GM12878 (cell line): ENCODE measurements around the gene GINS1. TPM values are rescaled to one million over a fixed set of nuclear protein-coding genes. Genes with fewer than 3 reads are reported as not detected.

Source experiments
- ATAC-seq: fragments of 200-7000 bp; cut with Tn5 transposase; 3 replicates; pipeline ENCODE4 v1.9.1; 2020; ENCODE audit warnings: mild to moderate bottlenecking, moderate library complexity
- BruUV-seq: library from RNA; stranded (reverse); fragments of 400-500 nt; replicated peaks from 2 replicates; lab custom pipeline; 2021; lab: Mats Ljungman, UMichigan
- CTCF ChIA-PET: fragments of 300-600 bp; sonication (Branson Sonifier 250); formaldehyde crosslinking; extraction: SDS; loops from one replicate; lab custom pipeline; 2021; ENCODE audit warnings: inconsistent platforms; lab: Yijun Ruan, JAX
- POLR2A ChIA-PET: fragments of 350-600 bp; formaldehyde crosslinking; extraction: SDS; loops from one replicate; lab custom pipeline; 2021; ENCODE audit warnings: inconsistent platforms; lab: Charles Lee
- RAD21 ChIA-PET: fragments of 300-600 bp; sonication (Branson Sonifier 250); formaldehyde crosslinking; loops from one replicate; lab custom pipeline; 2023; ENCODE audit warnings: antibody characterized with exemption; ENCODE audit not compliant: unreplicated experiment; lab: Charles Lee
- SMC1A ChIA-PET: fragments of 300-600 bp; sonication (Branson Sonifier 250); formaldehyde crosslinking; loops from one replicate; lab custom pipeline; 2023; ENCODE audit not compliant: unreplicated experiment, uncharacterized antibody; lab: Charles Lee
- DNase-seq: peaks from one replicate; pipeline ENCODE4 v3.0.0-alpha.2; 2011; ENCODE audit warnings: low read depth, low spot score
- FAIRE-seq: peaks from 3 replicates; lab custom pipeline; 2011; peaks lifted over from hg19 to GRCh38; lab: Jason Lieb, UNC
- H2AFZ ChIP-seq: 2 replicates; pipeline ENCODE4 v1.6.0; 2011; ENCODE audit warnings: low read depth, low read length, control low read depth; ENCODE audit not compliant: control insufficient read depth
- H3K27ac ChIP-seq: 2 replicates; pipeline ENCODE4 v1.5.1; 2011; ENCODE audit warnings: control low read depth; ENCODE audit not compliant: control insufficient read depth, insufficient read depth
- H3K27me3 ChIP-seq, 2 experiments: replicated peaks in 1 of 2; 2 replicates each; pipeline versions ENCODE4 v1.6.0 to v1.6.1; 2011; ENCODE audit warnings: low read length in 1 of 2; ENCODE audit not compliant: control insufficient read depth in 2 of 2, insufficient read depth in 2 of 2
- H3K36me3 ChIP-seq, 2 experiments: 2 replicates each; pipeline ENCODE4 v1.5.1; 2011; ENCODE audit warnings: low read length in 1 of 2; ENCODE audit not compliant: control insufficient read depth in 2 of 2, insufficient read depth in 2 of 2
- H3K4me1 ChIP-seq: 2 replicates; pipeline ENCODE4 v1.6.1; 2011; ENCODE audit warnings: mild to moderate bottlenecking, low read length, moderate library complexity, mixed read lengths; ENCODE audit not compliant: control insufficient read depth, insufficient read depth
- H3K4me2 ChIP-seq: 2 replicates; pipeline ENCODE4 v1.6.0; 2011; ENCODE audit warnings: control low read depth; ENCODE audit not compliant: control insufficient read depth, insufficient read depth
- H3K4me3 ChIP-seq: fragments of 200-600 bp; sonication (generic); 2 replicates; pipeline ENCODE4 v1.5.1; 2016
- H3K79me2 ChIP-seq: 2 replicates; pipeline ENCODE4 v1.6.0; 2011; ENCODE audit warnings: low read length; ENCODE audit not compliant: control insufficient read depth, insufficient read depth
- H3K9ac ChIP-seq: 2 replicates; pipeline ENCODE4 v1.8.0; 2011; ENCODE audit warnings: low read length, control low read depth, mixed read lengths; ENCODE audit not compliant: control insufficient read depth, insufficient read depth
- H3K9me3 ChIP-seq: replicated peaks from 3 replicates; pipeline ENCODE4 v1.5.1; 2011; ENCODE audit warnings: mild to moderate bottlenecking, low read length; ENCODE audit not compliant: control insufficient read depth, insufficient read depth
- H4K20me1 ChIP-seq: 2 replicates; pipeline ENCODE4 v1.6.0; 2011; ENCODE audit not compliant: control insufficient read depth, insufficient read depth
- FOS ChIP-seq: IDR thresholded peaks from 3 replicates; pipeline ENCODE4 v1.6.1; 2011; ENCODE audit warnings: borderline replicate concordance; ENCODE audit not compliant: insufficient read length; ENCODE audit errors: extremely low read depth
- IKZF2 ChIP-seq, 2 experiments: fragments of 450-650 bp; IDR thresholded peaks; 2 replicates each; pipeline ENCODE4 v1.6.1; 2017; ENCODE audit warnings: mild to moderate bottlenecking in 2 of 2, moderate library complexity in 2 of 2
- NFIC ChIP-seq: IDR thresholded peaks from 2 replicates; pipeline ENCODE4 v1.6.1; 2012; ENCODE audit warnings: low read depth, mild to moderate bottlenecking, inconsistent platforms, low read length, moderate library complexity
- NR2F1 ChIP-seq: fragments of 450-650 bp; conservative IDR thresholded peaks from 2 replicates; pipeline ENCODE4 v1.6.1; 2017; ENCODE audit warnings: mild to moderate bottlenecking
- PAX5 ChIP-seq: IDR thresholded peaks from 2 replicates; pipeline ENCODE4 v1.6.1; 2011; ENCODE audit warnings: low read depth, low read length, borderline replicate concordance
- POLR2AphosphoS2 ChIP-seq: IDR thresholded peaks from 2 replicates; pipeline ENCODE4 v1.6.1; 2011; ENCODE audit warnings: low read depth, mild to moderate bottlenecking, low read length, improper control_type of control experiment, moderate library complexity
- RELA ChIP-seq: fragments of 450-650 bp; IDR thresholded peaks from 2 replicates; pipeline ENCODE4 v1.8.0; 2014; ENCODE audit warnings: borderline replicate concordance; ENCODE audit not compliant: partially characterized antibody
- RUNX3 ChIP-seq: IDR thresholded peaks from 2 replicates; pipeline ENCODE4 v1.6.1; 2012; ENCODE audit warnings: low read length, inconsistent platforms
- SMAD5 ChIP-seq: IDR thresholded peaks from 2 replicates; pipeline ENCODE4 v1.6.1; 2016; ENCODE audit warnings: antibody characterized with exemption, low read depth
- SPI1 ChIP-seq: IDR thresholded peaks from 2 replicates; pipeline ENCODE4 v1.6.1; 2011; ENCODE audit warnings: low read depth, mild to moderate bottlenecking, low read length, moderate library complexity, borderline replicate concordance; ENCODE audit not compliant: insufficient read depth
- YY1 ChIP-seq: IDR thresholded peaks from 2 replicates; pipeline ENCODE4 v1.6.1; 2011; ENCODE audit warnings: low read depth, mild to moderate bottlenecking, low read length
- ZNF207 ChIP-seq: fragments of 450-650 bp; IDR thresholded peaks from 2 replicates; pipeline ENCODE4 v1.6.1; 2014; ENCODE audit warnings: antibody characterized with exemption, mild to moderate bottlenecking, borderline replicate concordance
- WGBS: methylation state at CpG from one replicate; pipeline ENCODE4 v1.1.6; 2016; ENCODE audit warnings: low lambda C conversion rate; ENCODE audit not compliant: insufficient replicate concordance, insufficient coverage; ENCODE audit errors: missing lambda C conversion rate; 5-methylcytosine and 5-hydroxymethylcytosine counted together
- in situ Hi-C: fragments of 300-500 bp; cut with MboI; formaldehyde crosslinking; loops from 9 replicates; pipeline ENCODE4 v1.14.3; 2018; ENCODE audit warnings: mixed read lengths
- intact Hi-C: fragments of 100-400 bp; cut with micrococcal nuclease; formaldehyde crosslinking; loops from one replicate; pipeline ENCODE4 v1.14.2; 2022; ENCODE audit not compliant: unreplicated experiment
- polyA plus RNA-seq, 11 experiments: library from polyadenylated mRNA; depleted of rRNA in 4 of 11; unstranded in 6 of 11; stranded (reverse) in 5 of 11; fragments of >200 nt; fragmentation: Nextera tagmentation in 4 of 11; fragmentation: Illumina TruSeq in 1 of 11; extraction: Ambion mirVana in 4 of 11; extraction: Trizol in 1 of 11; gene quantifications; 1 replicate in 1 of 11; 2 replicates in 10 of 11; pipeline versions ENCODE4 v1.2.1 to v1.2.3, GENCODE V29; 2011 to 2016; ENCODE audit warnings: inconsistent platforms in 2 of 11, missing spikeins in 2 of 11, low read depth in 1 of 11
- total RNA-seq, 4 experiments: library from RNA; depleted of rRNA in 3 of 4; stranded (reverse); fragments of >200 nt in 3 of 4; fragmentation: Illumina TruSeq in 1 of 4; extraction: Trizol in 1 of 4; gene quantifications; 2 replicates each; pipeline versions ENCODE4 v1.2.1 to v1.2.3, GENCODE V29; 2013 to 2021
- TF ChIP-seq, protein P1 (sequence below): fragments of 450-650 bp; formaldehyde crosslinking; IDR thresholded peaks from 2 replicates; pipeline ENCODE4 v1.4.0; 2020; ENCODE audit warnings: mild to moderate bottlenecking, moderate library complexity
- TF ChIP-seq, protein P2 (sequence below): fragments of 450-650 bp; IDR thresholded peaks from 2 replicates; pipeline ENCODE4 v1.6.1; 2017; ENCODE audit warnings: mild to moderate bottlenecking
- TF ChIP-seq, protein P3 (sequence below): fragments of 450-650 bp; IDR thresholded peaks from 2 replicates; pipeline ENCODE4 v1.6.1; 2016; ENCODE audit warnings: mild to moderate bottlenecking, moderate library complexity, borderline replicate concordance

Gene GINS1
- total and polyA plus RNA-seq, 10 of the 15 experiments (the other 5 are each of a cell fraction or from before 2014, with no cell fraction given), result 13.0 to 44.6 (median 30.3) TPM

DNA sequence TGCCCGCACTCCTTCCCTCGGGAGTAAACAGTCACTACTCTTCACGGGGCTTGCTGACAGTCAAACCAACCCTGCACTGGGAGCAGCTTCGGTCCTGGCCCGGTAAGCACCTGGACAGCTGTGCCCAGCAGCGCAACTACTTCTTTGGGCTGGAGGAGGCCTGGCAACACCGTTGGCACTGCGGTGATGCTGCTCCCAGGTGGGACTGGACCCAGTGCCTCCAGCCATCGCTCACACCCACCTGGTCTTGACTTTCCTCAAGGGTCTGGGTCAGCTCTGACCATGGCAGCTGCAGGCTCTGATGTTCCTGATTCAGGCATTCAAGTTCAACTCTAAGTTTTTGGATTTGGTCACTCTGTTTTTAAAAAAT is 53.8 kb downstream of the GINS1 start:
- H4K20me1 ChIP-seq, result no peaks in the 10 kb centered on the region
- WGBS, result 36% methylated on average over 9 of the region's 9 CpGs
- H3K36me3 ChIP-seq, result no peaks in the 10 kb centered on the region
- H3K4me3 ChIP-seq, result no peak overlapping the region
- in situ Hi-C loops, result loop anchor here (10.0 kb wide), 1 partner anchor 54 kb away; no protein-coding TSS in a partner anchor
- H3K9me3 ChIP-seq, result no peaks in the 10 kb centered on the region
- POLR2A ChIA-PET, result no interaction called here
- no TSS peak for BruUV-seq
- no peaks in the 10 kb centered on the region for H3K4me1 ChIP-seq
- RAD21 ChIA-PET, result no interaction called here
- H2AFZ ChIP-seq, result no peak overlapping the region
- no peak overlapping the region for H3K4me2 ChIP-seq
- FAIRE-seq, result no peak
- CTCF ChIA-PET, result no interaction called here
- H3K79me2 ChIP-seq, result no peaks in the 10 kb centered on the region
- H3K27ac ChIP-seq, result no peak overlapping the region
- H3K9ac ChIP-seq, result no peak overlapping the region
- intact Hi-C loops, result no loop called here
- H3K27me3 ChIP-seq, result no peaks in the 10 kb centered on the region; a peak in 1 of 4 replicates
- ATAC-seq, result no peak
- no peak for DNase-seq
- SMC1A ChIA-PET, result no interaction called here
- TF ChIP-seq SMAD5 (no peak), IKZF2 (IDR thresholded peaks at IDR 0.05) (no peak), FOS (no peak), ZNF207 (no peak), NR2F1 (no peak), YY1 (no peak), SPI1 (no peak), RELA (no peak), NFIC (no peak), POLR2AphosphoS2 (no peak), RUNX3 (no peak), PAX5 (no peak)
- TF ChIP-seq, protein P1, sequence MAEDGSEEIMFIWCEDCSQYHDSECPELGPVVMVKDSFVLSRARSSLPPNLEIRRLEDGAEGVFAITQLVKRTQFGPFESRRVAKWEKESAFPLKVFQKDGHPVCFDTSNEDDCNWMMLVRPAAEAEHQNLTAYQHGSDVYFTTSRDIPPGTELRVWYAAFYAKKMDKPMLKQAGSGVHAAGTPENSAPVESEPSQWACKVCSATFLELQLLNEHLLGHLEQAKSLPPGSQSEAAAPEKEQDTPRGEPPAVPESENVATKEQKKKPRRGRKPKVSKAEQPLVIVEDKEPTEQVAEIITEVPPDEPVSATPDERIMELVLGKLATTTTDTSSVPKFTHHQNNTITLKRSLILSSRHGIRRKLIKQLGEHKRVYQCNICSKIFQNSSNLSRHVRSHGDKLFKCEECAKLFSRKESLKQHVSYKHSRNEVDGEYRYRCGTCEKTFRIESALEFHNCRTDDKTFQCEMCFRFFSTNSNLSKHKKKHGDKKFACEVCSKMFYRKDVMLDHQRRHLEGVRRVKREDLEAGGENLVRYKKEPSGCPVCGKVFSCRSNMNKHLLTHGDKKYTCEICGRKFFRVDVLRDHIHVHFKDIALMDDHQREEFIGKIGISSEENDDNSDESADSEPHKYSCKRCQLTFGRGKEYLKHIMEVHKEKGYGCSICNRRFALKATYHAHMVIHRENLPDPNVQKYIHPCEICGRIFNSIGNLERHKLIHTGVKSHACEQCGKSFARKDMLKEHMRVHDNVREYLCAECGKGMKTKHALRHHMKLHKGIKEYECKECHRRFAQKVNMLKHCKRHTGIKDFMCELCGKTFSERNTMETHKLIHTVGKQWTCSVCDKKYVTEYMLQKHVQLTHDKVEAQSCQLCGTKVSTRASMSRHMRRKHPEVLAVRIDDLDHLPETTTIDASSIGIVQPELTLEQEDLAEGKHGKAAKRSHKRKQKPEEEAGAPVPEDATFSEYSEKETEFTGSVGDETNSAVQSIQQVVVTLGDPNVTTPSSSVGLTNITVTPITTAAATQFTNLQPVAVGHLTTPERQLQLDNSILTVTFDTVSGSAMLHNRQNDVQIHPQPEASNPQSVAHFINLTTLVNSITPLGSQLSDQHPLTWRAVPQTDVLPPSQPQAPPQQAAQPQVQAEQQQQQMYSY (CRISPR knock-in tag), result no peak
- TF ChIP-seq, protein P2, sequence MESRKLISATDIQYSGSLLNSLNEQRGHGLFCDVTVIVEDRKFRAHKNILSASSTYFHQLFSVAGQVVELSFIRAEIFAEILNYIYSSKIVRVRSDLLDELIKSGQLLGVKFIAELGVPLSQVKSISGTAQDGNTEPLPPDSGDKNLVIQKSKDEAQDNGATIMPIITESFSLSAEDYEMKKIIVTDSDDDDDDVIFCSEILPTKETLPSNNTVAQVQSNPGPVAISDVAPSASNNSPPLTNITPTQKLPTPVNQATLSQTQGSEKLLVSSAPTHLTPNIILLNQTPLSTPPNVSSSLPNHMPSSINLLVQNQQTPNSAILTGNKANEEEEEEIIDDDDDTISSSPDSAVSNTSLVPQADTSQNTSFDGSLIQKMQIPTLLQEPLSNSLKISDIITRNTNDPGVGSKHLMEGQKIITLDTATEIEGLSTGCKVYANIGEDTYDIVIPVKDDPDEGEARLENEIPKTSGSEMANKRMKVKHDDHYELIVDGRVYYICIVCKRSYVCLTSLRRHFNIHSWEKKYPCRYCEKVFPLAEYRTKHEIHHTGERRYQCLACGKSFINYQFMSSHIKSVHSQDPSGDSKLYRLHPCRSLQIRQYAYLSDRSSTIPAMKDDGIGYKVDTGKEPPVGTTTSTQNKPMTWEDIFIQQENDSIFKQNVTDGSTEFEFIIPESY, result no peak
- TF ChIP-seq, protein P3, sequence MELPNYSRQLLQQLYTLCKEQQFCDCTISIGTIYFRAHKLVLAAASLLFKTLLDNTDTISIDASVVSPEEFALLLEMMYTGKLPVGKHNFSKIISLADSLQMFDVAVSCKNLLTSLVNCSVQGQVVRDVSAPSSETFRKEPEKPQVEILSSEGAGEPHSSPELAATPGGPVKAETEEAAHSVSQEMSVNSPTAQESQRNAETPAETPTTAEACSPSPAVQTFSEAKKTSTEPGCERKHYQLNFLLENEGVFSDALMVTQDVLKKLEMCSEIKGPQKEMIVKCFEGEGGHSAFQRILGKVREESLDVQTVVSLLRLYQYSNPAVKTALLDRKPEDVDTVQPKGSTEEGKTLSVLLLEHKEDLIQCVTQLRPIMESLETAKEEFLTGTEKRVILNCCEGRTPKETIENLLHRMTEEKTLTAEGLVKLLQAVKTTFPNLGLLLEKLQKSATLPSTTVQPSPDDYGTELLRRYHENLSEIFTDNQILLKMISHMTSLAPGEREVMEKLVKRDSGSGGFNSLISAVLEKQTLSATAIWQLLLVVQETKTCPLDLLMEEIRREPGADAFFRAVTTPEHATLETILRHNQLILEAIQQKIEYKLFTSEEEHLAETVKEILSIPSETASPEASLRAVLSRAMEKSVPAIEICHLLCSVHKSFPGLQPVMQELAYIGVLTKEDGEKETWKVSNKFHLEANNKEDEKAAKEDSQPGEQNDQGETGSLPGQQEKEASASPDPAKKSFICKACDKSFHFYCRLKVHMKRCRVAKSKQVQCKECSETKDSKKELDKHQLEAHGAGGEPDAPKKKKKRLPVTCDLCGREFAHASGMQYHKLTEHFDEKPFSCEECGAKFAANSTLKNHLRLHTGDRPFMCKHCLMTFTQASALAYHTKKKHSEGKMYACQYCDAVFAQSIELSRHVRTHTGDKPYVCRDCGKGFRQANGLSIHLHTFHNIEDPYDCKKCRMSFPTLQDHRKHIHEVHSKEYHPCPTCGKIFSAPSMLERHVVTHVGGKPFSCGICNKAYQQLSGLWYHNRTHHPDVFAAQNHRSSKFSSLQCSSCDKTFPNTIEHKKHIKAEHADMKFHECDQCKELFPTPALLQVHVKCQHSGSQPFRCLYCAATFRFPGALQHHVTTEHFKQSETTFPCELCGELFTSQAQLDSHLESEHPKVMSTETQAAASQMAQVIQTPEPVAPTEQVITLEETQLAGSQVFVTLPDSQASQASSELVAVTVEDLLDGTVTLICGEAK, result no peak
